Colonic mucosa (tissue), 4 donors: ENCODE measurements around the gene SLC12A5. TPM values are rescaled to one million over a fixed set of nuclear protein-coding genes. Genes with fewer than 3 reads are reported as not detected.

Experiments used
- DNase-seq: peaks from one replicate; pipeline ENCODE4 v3.0.0-alpha.2; 2020
- H3K27ac ChIP-seq: fragments of 200-600 bp; one replicate; pipeline ENCODE4 v1.8.0; 2021
- H3K27me3 ChIP-seq: fragments of 200-600 bp; one replicate; pipeline ENCODE4 v1.8.0; 2021
- H3K36me3 ChIP-seq: fragments of 200-600 bp; one replicate; pipeline ENCODE4 v1.8.0; 2021
- H3K4me1 ChIP-seq: fragments of 200-600 bp; one replicate; pipeline ENCODE4 v1.8.0; 2021; ENCODE audit warnings: mild to moderate bottlenecking
- H3K4me3 ChIP-seq: fragments of 200-600 bp; one replicate; pipeline ENCODE4 v1.8.0; 2021
- H3K9ac ChIP-seq, 2 donors: one replicate each; pipeline ENCODE4 v1.7.0; 2013; ENCODE audit warnings: control low read depth in 2 of 2, low read depth in 2 of 2, low read length in 2 of 2
- H3K9me3 ChIP-seq: fragments of 200-600 bp; one replicate; pipeline ENCODE4 v1.8.0; 2021
- intact Hi-C: fragments of 100-400 bp; cut with DNase I; formaldehyde crosslinking; loops from one replicate; pipeline ENCODE4 v1.14.1; 2022
- total RNA-seq, 2 donors: library from RNA; stranded (reverse); fragmentation: NEBNext Ultra II Directional in 1 of 2; extraction: Animal tissue kit (Norgen Biotek cat#: 25700) in 1 of 2; gene quantifications; one replicate each; pipeline ENCODE4 v1.2.1, GENCODE V29; 2021
- TF ChIP-seq, protein P1 (sequence below): fragments of 200-600 bp; IDR thresholded peaks from one replicate; pipeline ENCODE4 v1.8.0; 2022; ENCODE audit warnings: antibody characterized with exemption, mild to moderate bottlenecking
- donor health status: healthy.
- donor health status: DM: no; HTN: no; CAD: no.
- donor health status: DM: no; HTN: no; CAD: no.

SLC12A5 gene
- total RNA-seq, 2 donors from 2014 or later, result 0.96 TPM; not detected in 1

- no peaks in the 10 kb centered on the region for H3K36me3 ChIP-seq
- TF ChIP-seq, protein P1, sequence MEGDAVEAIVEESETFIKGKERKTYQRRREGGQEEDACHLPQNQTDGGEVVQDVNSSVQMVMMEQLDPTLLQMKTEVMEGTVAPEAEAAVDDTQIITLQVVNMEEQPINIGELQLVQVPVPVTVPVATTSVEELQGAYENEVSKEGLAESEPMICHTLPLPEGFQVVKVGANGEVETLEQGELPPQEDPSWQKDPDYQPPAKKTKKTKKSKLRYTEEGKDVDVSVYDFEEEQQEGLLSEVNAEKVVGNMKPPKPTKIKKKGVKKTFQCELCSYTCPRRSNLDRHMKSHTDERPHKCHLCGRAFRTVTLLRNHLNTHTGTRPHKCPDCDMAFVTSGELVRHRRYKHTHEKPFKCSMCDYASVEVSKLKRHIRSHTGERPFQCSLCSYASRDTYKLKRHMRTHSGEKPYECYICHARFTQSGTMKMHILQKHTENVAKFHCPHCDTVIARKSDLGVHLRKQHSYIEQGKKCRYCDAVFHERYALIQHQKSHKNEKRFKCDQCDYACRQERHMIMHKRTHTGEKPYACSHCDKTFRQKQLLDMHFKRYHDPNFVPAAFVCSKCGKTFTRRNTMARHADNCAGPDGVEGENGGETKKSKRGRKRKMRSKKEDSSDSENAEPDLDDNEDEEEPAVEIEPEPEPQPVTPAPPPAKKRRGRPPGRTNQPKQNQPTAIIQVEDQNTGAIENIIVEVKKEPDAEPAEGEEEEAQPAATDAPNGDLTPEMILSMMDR, result no peak
- no peak for DNase-seq
- H3K27ac ChIP-seq, result no peak overlapping the region
- no peaks in the 10 kb centered on the region for H3K4me1 ChIP-seq
- no peak overlapping the region for H3K4me3 ChIP-seq
- intact Hi-C loops, result no loop called here
- no peak overlapping the region for H3K9ac ChIP-seq
- H3K9me3 ChIP-seq, result no peaks in the 10 kb centered on the region
- H3K27me3 ChIP-seq, result no peaks in the 10 kb centered on the region
Measured at GRCh38 chr20:46002008-46002407, 27.0 kb upstream of the SLC12A5 start.

GRCh38 chr20:46004187-46004586 lies 24.8 kb upstream of the SLC12A5 start:
- Histone ChIP-seq H3K9ac (no peak overlapping the region), H3K27ac (no peak overlapping the region), H3K4me3 (no peak overlapping the region), H3K9me3 (no peaks in the 10 kb centered on the region), H3K27me3 (no peaks in the 10 kb centered on the region), H3K4me1 (no peaks in the 10 kb centered on the region), H3K36me3 (no peaks in the 10 kb centered on the region)
- intact Hi-C loops, result no loop called here
- TF ChIP-seq, protein P1, result no peak
- no peak for DNase-seq

GRCh38 chr20:46004889-46005473 lies 24.0 kb upstream of the SLC12A5 start:
- no peaks in the 10 kb centered on the region for H3K4me1 ChIP-seq
- no peak overlapping the region for H3K4me3 ChIP-seq
- TF ChIP-seq, protein P1, result no peak
- peak; percentile 38 for DNase-seq
- no peaks in the 10 kb centered on the region for H3K36me3 ChIP-seq
- H3K9ac ChIP-seq, result no peak overlapping the region
- H3K9me3 ChIP-seq, result no peaks in the 10 kb centered on the region
- H3K27me3 ChIP-seq, result peaks cover 4% of the 10 kb centered on the region
- intact Hi-C loops, result no loop called here
- no peak overlapping the region for H3K27ac ChIP-seq

DNA sequence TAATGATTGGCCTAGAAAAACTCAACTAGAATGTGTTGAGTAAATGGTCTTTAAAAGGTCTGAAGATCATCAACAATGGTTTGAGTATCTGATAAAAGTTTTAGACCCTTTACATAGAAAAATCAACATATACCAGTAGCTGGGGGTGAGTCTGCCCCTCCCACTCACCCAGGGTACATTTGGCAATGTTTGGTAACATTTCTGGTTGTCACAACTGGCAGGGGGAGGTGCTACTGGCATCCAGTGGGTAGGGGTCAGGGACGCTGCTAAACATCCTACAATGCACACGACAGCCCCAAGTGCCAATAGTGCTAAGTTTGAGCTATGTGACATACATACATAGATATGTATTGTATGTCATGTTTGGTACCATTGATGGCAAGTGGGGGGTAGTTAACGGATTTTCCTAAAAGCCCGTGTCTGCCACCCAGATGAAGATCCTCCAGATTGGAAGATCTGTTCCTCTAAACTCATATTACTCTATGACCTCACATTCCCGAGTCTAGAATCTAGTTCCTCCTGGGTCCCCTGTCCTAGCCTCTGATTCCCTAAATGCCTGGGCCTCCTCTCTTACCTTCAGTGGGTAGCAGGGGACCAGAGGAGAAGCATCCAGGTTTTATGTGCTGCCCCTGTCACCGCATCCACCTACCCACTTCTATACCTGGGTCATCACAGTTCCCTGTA lies 22.9 kb upstream of the SLC12A5 start:
- Histone ChIP-seq H3K36me3 (no peaks in the 10 kb centered on the region), H3K9me3 (no peaks in the 10 kb centered on the region), H3K9ac (no peak overlapping the region), H3K4me1 (no peaks in the 10 kb centered on the region), H3K4me3 (no peak overlapping the region), H3K27ac (no peak overlapping the region), H3K27me3 (peaks cover 16% of the 10 kb centered on the region)
- intact Hi-C loops, result no loop called here
- no peak for DNase-seq
- TF ChIP-seq, protein P1, result no peak

DNA sequence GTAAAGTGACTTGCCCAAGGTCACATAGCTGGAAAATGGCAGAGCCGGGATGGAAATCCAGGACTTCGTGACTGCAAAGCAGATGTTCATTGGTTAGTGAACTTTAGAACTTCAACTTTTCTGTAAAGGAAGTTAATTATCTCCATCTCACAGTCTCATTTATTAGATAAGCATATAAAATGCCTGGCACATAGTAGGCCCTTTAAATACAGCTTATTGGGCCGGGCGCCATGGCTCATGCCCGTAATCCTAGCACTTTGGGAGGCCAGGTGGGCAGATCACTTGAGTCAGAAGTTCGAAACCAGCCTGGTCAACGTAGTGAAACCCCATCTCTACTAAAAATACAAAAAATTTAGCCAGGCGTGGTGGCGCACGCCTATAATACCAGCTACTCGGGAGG lies 22.1 kb upstream of the SLC12A5 start:
- DNase-seq, result no peak
- H3K4me1 ChIP-seq, result no peaks in the 10 kb centered on the region
- no peaks in the 10 kb centered on the region for H3K9me3 ChIP-seq
- H3K27me3 ChIP-seq, result peaks cover 23% of the 10 kb centered on the region
- TF ChIP-seq, protein P1, result no peak
- no peak overlapping the region for H3K4me3 ChIP-seq
- H3K9ac ChIP-seq, result no peak overlapping the region
- intact Hi-C loops, result no loop called here
- no peaks in the 10 kb centered on the region for H3K36me3 ChIP-seq
- no peak overlapping the region for H3K27ac ChIP-seq
